ENCODE data around the gene PTPRK.

- TF ChIP-seq CTCF (IDR thresholded peaks at IDR 0.05; ENCODE audit: low read depth, low read length) = no peak
- TF ChIP-seq EZH2phosphoT487 (IDR thresholded peaks at IDR 0.05; ENCODE audit: low read depth) = no peak
Observed at GRCh38 chr6:128138694-128139093, 381.7 kb downstream of the PTPRK start.

All from OCI-LY3 (cell line).